Tibial nerve (tissue), 4 donors: ENCODE results near the gene LRRC17.

ENCODE experiments used
- EP300 ChIP-seq, 2 donors: sonication (generic); formaldehyde crosslinking; IDR thresholded peaks; one replicate each; pipeline ENCODE4 v1.6.1; 2017; ENCODE audit warnings: antibody characterized with exemption in 2 of 2, mild to moderate bottlenecking in 1 of 2
- POLR2A ChIP-seq, 2 donors: fragments of 450-650 bp; IDR thresholded peaks; one replicate each; pipeline ENCODE4 v1.6.1; 2017; ENCODE audit warnings: antibody characterized with exemption in 2 of 2, mild to moderate bottlenecking in 2 of 2, moderate library complexity in 2 of 2
- TF ChIP-seq, protein P1 (sequence below), 5 experiments: fragments of 200-600 bp in 3 of 5; fragments of 450-650 bp in 2 of 5; sonication (generic) in 3 of 5; IDR thresholded peaks; one replicate each; pipeline ENCODE4 v1.5.1; 2016 to 2019; ENCODE audit warnings: antibody characterized with exemption in 5 of 5, mild to moderate bottlenecking in 3 of 5, moderate library complexity in 2 of 5

DNA sequence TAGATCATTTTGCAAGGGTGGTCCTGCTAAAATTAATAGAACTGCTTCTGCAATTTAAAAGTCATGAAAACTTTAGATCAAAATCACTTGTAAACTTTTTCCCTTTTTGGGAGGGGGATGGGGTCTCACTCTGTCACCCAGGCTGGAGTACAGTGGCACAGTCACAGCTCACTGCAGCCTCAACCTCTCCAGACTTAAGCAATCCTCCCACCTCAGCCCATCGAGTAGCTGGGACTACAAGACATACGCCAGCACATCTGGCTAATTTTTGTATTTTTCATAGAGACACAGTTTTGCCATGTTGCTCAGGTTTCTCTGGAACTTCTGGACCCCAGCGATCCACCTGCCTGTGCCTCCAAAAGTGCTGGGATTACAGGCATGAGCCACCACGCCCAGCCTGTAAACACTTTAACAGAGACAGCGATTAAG, 79.7 kb downstream of the LRRC17 start:
- TF ChIP-seq, protein P1, sequence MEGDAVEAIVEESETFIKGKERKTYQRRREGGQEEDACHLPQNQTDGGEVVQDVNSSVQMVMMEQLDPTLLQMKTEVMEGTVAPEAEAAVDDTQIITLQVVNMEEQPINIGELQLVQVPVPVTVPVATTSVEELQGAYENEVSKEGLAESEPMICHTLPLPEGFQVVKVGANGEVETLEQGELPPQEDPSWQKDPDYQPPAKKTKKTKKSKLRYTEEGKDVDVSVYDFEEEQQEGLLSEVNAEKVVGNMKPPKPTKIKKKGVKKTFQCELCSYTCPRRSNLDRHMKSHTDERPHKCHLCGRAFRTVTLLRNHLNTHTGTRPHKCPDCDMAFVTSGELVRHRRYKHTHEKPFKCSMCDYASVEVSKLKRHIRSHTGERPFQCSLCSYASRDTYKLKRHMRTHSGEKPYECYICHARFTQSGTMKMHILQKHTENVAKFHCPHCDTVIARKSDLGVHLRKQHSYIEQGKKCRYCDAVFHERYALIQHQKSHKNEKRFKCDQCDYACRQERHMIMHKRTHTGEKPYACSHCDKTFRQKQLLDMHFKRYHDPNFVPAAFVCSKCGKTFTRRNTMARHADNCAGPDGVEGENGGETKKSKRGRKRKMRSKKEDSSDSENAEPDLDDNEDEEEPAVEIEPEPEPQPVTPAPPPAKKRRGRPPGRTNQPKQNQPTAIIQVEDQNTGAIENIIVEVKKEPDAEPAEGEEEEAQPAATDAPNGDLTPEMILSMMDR (IDR thresholded peaks at IDR 0.05), result no peak
- no peak for TF ChIP-seq POLR2A (IDR thresholded peaks at IDR 0.05)
- TF ChIP-seq EP300 (IDR thresholded peaks at IDR 0.05), result no peak
